Parathyroid adenoma (tissue), 2 donors: ENCODE data around the gene GPR89B.
"Not testable (repeated sequence)": the region's sequence is repeated elsewhere in the genome, so short reads cannot be mapped to it uniquely, and the experiment has no call there.

Experiments used
- H2AFZ ChIP-seq: fragments of 300-600 bp; sonication (generic); one replicate; pipeline ENCODE4 v1.7.0; 2017; ENCODE audit warnings: antibody characterized with exemption, mild to moderate bottlenecking
- H3K27ac ChIP-seq: fragments of 300-600 bp; sonication (generic); one replicate; pipeline ENCODE4 v1.7.0; 2017
- H3K27me3 ChIP-seq: fragments of 300-600 bp; sonication (generic); one replicate; pipeline ENCODE4 v1.7.0; 2017; ENCODE audit warnings: low read length; ENCODE audit not compliant: control insufficient read depth, insufficient read depth
- H3K36me3 ChIP-seq: fragments of 300-600 bp; sonication (generic); one replicate; pipeline ENCODE4 v1.7.0; 2017; ENCODE audit warnings: low read length; ENCODE audit not compliant: control insufficient read depth, insufficient read depth
- H3K4me1 ChIP-seq: fragments of 300-600 bp; sonication (generic); one replicate; pipeline ENCODE4 v1.7.0; 2017; ENCODE audit warnings: control low read depth
- H3K4me2 ChIP-seq: fragments of 300-600 bp; sonication (generic); one replicate; pipeline ENCODE4 v1.7.0; 2017; ENCODE audit warnings: low read length
- H3K4me3 ChIP-seq: fragments of 300-600 bp; sonication (generic); one replicate; pipeline ENCODE4 v1.7.0; 2017; ENCODE audit warnings: low read depth, low read length
- H3K79me2 ChIP-seq: fragments of 300-600 bp; sonication (generic); one replicate; pipeline ENCODE4 v1.7.0; 2017; ENCODE audit warnings: control low read depth
- H3K9ac ChIP-seq: fragments of 300-600 bp; sonication (generic); one replicate; pipeline ENCODE4 v1.7.0; 2017; ENCODE audit warnings: mild to moderate bottlenecking
- H3K9me3 ChIP-seq: fragments of 300-600 bp; sonication (generic); one replicate; pipeline ENCODE4 v1.7.0; 2017; ENCODE audit warnings: low read length; ENCODE audit not compliant: control insufficient read depth
- donor health status: primary hyperparathyroidism.

The GPR89B gene

DNA sequence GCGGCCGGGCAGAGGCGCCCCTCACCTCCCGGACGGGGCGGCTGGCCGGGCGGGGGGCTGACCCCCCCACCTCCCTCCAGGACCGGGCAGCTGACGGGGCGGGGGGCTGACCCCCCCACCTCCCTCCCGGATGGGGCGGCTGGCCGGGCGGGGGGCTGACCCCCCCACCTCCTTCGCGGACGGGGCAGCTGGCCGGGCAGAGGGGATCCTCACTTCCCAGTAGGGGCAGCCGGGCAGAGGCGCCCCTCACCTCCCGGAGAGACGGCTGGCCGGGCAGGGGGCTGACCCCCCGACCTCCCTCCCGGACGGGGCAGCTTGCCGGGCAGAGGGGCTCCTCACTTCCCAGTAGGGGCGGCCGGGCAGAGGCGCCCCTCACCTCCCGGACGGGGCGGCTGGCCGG is 21.3 kb downstream of the GPR89B start:
- H3K9me3 ChIP-seq, H3K4me1 ChIP-seq, H3K4me2 ChIP-seq, H3K79me2 ChIP-seq, H3K36me3 ChIP-seq, H3K27me3 ChIP-seq, H3K4me3 ChIP-seq, H3K27ac ChIP-seq, H3K9ac ChIP-seq, H2AFZ ChIP-seq: not testable (repeated sequence)

DNA sequence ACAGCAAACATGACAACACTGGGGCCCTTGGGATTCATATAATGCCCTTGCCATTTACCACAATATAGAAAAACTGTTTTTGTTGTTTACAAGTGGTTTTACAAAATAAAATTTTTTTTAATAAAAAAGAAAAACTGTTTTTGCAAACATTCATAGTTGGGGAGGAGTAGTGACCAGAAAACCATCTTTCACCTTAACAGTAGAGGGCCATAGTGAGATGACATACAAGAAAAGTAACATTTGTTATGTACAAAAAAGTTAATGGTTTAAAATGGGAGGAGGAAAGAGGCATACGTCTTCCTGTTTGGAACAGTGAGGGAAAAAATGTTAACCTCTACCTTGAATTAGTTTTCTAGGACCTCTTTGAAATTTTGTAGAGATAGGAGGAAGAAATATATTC is 30.7 kb downstream of the GPR89B start:
- not testable (repeated sequence) for H3K9ac ChIP-seq, H3K36me3 ChIP-seq, H3K9me3 ChIP-seq, H3K4me1 ChIP-seq, H3K27me3 ChIP-seq, H2AFZ ChIP-seq, H3K27ac ChIP-seq, H3K4me3 ChIP-seq, H3K79me2 ChIP-seq, H3K4me2 ChIP-seq

DNA sequence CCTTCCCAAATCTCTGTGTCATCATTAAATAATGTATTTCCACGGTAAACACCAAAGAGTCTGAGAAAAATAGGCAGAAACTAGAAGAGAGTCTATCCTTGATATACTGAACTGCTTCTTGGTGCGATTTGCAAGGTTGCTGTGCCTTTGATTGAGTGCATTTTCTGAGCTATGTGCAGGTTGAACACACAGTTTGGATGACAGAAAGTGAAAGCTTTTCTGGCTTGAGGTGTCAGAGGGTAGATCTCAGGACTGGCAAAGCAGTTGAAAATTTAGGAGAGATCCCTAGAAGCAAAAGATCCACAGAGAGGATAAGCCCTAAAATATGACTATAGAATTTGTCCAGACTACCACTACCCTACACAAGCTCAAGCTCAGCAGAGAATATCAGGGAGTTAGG is 31.5 kb downstream of the GPR89B start:
- not testable (repeated sequence) for H3K27ac ChIP-seq, H3K4me1 ChIP-seq, H3K4me2 ChIP-seq, H3K79me2 ChIP-seq, H3K9me3 ChIP-seq, H3K9ac ChIP-seq, H3K27me3 ChIP-seq, H3K36me3 ChIP-seq, H2AFZ ChIP-seq, H3K4me3 ChIP-seq

DNA sequence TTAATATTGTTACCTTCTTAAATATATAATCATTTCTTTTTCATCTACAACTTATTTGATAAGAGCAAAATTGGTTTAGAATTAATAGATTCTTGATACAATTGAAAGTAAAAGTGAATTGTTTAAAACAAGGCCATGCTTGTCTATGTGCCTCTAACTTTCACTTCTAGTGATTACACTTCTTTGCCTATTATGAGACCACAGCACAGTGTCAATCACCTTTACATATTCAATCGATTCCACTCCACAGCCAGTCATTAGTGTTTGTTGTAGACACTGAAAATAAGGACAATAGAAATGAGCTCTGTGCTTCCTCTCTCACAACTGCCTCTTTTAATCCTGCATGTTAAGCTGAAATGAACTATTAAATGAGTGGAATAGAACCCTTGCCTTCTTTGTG is 36.4 kb downstream of the GPR89B start:
- not testable (repeated sequence) for H3K36me3 ChIP-seq, H3K4me1 ChIP-seq, H3K27ac ChIP-seq, H3K27me3 ChIP-seq, H2AFZ ChIP-seq, H3K4me3 ChIP-seq, H3K79me2 ChIP-seq, H3K9ac ChIP-seq, H3K9me3 ChIP-seq, H3K4me2 ChIP-seq

DNA sequence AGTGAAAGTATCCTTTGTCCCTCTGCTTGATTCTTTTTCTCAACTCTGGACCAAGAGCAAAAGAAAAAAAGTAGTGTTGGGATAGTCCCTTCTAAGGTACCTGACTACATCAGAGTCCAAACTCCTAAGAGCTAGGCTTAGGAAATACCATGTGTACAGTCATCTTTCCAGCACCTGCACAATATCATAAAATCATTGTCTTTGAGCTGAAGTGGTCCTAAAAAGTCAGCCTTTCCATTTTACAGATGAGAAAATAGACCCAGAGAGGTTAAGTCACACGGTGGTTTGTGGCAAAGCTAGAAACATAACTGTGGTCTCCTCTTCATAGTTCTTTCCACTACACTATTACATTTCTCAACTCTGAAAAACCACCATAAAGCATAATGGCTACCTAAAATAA is 38.4 kb downstream of the GPR89B start:
- H3K9me3 ChIP-seq, H3K4me1 ChIP-seq, H3K36me3 ChIP-seq, H3K9ac ChIP-seq, H3K79me2 ChIP-seq, H3K27ac ChIP-seq, H2AFZ ChIP-seq, H3K4me3 ChIP-seq, H3K27me3 ChIP-seq, H3K4me2 ChIP-seq: not testable (repeated sequence)

DNA sequence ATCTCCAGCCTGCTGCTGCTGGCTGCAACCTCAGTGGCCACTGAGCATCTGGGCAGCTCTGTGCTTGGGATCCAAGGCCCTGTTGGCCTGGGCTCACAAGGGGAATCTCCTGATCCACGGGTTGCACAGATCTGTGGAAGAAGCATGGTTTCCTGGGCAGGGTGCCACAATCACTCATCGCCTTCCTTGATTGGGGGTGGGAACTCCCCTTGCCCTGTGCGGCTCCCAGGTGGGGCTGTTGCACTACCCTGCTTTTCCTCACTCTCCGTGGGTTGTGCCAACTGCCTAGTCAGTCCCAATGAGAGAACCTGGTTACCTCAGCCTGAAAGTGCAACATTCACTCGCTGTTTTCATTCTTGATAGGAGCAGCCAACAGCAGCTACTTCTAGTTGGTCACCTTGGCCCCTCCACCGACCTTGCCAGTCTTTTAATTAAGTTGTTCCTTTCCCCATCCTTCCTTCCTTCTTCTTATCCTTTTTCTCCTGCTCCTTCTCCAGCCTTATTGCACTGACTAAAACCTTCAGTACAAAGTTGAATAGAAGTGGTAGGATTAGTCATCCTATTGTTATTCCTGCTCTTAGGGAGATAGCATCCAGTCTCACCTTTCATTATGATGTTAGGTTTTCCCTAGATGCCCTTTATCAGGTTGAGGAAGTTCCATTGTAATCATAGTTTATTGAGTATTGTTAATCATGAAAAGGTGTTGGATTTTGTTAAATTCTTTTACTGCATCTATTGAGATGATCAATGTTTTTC is 50.9 kb downstream of the GPR89B start:
- H3K27ac ChIP-seq, H2AFZ ChIP-seq, H3K36me3 ChIP-seq: not testable (repeated sequence)

DNA sequence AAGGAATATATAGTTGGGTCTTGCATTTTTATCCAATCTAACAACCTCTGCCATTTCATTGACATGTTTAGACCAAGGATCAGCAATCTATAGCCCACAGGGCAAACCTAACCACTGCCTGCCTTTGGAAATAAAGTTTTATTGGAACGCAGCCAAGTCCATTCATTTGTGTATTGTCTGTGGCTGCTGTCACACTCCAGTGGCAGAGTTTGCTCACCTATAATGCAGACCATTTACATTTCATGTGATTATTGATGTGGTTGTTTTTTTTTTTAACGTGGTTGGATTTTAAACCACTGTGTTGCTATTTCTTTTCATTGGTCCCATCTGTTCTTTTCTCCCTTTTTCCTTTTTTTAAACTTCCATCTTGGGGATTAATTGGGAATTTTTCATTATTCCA is 57.2 kb downstream of the GPR89B start:
- not testable (repeated sequence) for H3K4me3 ChIP-seq, H3K9ac ChIP-seq, H3K79me2 ChIP-seq, H2AFZ ChIP-seq, H3K9me3 ChIP-seq, H3K4me2 ChIP-seq, H3K4me1 ChIP-seq, H3K27me3 ChIP-seq, H3K36me3 ChIP-seq, H3K27ac ChIP-seq

More for the DNA sequence above, 50.9 kb downstream of the GPR89B start:
- not testable (repeated sequence) for H3K9ac ChIP-seq, H3K79me2 ChIP-seq, H3K9me3 ChIP-seq, H3K4me3 ChIP-seq, H3K4me2 ChIP-seq, H3K27me3 ChIP-seq, H3K4me1 ChIP-seq

DNA sequence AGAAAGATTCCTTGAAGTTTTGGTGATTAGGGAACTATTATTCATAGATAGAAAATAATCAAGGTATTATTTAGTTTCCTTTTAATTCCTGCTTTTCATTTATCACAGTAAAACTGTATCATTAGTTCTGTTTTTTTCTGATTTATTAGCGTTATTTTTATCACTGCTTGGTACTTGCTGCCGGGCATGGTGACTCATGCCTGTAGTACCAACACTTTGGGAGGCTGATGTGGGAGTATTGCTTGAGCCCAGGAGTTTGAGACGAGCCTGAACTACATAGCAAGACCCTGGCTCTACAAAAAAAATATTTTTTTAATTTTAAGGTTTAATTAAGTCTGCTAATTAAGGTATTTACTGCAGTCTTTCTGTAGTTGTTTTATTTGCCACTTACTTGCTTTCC is 59.7 kb downstream of the GPR89B start:
- not testable (repeated sequence) for H2AFZ ChIP-seq, H3K27ac ChIP-seq

DNA sequence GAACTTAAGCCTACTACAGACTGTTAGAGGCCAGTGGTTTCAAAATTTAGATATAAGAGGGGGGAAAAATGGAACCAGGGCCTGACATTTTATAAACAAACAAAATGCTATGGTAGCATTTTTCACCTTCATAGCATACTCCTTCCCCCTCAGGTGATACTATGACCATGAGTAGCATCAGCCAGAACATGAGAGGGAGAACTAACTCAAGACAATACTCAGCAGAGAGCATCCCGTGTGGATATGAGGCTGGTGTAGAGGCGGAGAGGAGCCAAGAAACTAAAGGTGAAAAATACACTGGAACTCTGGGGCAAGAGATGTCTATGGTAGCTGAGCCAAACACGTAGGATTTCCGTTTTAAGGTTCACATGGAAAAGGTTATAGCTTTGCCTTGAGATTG is 64.7 kb downstream of the GPR89B start:
- H2AFZ ChIP-seq, H3K27ac ChIP-seq, H3K27me3 ChIP-seq, H3K9me3 ChIP-seq, H3K79me2 ChIP-seq, H3K36me3 ChIP-seq, H3K9ac ChIP-seq, H3K4me1 ChIP-seq, H3K4me2 ChIP-seq, H3K4me3 ChIP-seq: not testable (repeated sequence)

More for the DNA sequence above, 59.7 kb downstream of the GPR89B start:
- H3K36me3 ChIP-seq, H3K4me3 ChIP-seq, H3K79me2 ChIP-seq, H3K9ac ChIP-seq, H3K4me2 ChIP-seq, H3K4me1 ChIP-seq, H3K27me3 ChIP-seq, H3K9me3 ChIP-seq: not testable (repeated sequence)

DNA sequence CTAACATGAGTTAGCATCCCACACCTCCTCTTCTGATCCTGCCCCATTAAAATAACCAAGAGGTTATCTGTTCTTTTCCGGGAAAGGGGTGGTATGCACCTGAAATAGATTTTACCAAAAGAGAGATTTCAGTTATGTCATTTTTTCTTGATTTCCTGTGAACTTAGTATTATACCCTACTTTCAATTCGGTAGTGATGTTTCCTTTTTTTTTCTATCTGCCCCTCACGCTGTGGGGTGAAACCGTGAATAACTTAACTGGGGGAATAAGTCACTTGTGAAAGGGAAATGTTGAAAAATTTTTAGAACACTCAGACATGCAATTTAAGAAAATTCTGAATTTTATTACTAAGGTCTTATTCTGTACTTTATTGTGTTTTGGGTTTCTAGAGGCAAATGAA is 65.2 kb downstream of the GPR89B start:
- not testable (repeated sequence) for H3K27me3 ChIP-seq, H3K36me3 ChIP-seq, H3K4me2 ChIP-seq, H2AFZ ChIP-seq, H3K9ac ChIP-seq, H3K4me1 ChIP-seq, H3K9me3 ChIP-seq, H3K4me3 ChIP-seq, H3K79me2 ChIP-seq, H3K27ac ChIP-seq

DNA sequence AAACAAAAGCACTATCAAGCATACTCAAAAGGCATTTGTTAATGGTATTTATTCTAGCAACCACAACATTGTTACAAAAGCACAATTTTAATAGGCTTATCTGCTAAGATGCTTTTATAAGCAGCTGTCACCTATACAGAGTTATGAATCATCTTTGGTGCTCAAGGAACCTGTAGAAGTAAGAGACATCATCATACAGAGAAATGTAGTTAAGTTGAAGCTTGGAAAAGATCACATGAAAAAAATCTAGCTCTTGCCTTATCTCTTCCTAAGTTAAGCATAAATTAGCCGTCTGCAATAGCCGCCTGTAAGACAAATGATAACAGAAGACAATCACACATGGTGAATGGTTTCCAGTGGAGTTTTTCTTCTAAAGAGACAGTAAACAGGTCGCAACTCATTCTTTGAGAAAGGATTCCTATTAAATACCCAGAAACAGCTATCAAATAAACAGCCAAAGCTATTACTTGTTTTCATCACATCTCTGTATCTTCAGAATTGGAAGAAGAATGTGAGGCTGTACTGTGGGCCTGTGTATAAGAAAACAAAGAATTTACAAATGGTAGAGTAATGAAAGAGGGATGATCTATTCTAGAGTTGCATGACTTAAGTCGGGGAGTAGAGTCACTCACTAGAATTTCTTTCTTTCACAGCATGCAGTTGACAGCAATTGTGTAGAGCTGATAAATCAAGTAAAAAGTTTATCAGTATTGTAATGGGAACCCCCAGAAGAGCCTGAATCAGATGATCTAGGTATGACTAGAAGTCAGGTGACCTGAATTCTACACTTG is 65.8 kb downstream of the GPR89B start:
- H3K9me3 ChIP-seq, H3K79me2 ChIP-seq, H3K4me3 ChIP-seq, H3K36me3 ChIP-seq, H3K27me3 ChIP-seq, H2AFZ ChIP-seq, H3K4me2 ChIP-seq, H3K4me1 ChIP-seq, H3K27ac ChIP-seq, H3K9ac ChIP-seq: not testable (repeated sequence)
